Hypothalamus (tissue), 51 donors: Measurements from ENCODE around the gene SYNRG.

Experiments
- DNase-seq, 51 donors: peaks; one replicate each; lab custom pipeline; 2025; lab: John Stamatoyannopoulos, UW

The SYNRG gene

DNA sequence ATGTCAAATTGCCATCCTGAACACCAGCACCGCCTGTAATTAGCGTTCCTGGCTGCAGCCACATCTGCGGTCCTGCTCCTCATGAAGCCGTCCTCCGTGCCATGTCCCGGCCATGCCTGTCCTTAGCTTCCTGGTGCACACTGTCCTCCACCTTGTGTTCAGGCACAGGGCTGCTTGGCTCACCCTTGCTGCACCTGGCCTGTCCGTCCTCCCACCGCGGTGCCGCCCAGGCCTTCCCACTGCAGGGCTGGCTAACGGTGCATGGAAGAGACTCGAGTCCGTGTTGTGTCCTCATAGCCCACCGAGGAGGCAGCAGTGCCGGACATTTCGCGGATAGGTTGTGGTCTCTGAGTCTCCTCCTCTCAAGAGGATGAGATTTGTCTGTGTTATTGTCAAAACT is 99.2 kb downstream of the SYNRG start:
- no peak for DNase-seq

- DNase-seq = peak in 3 of 51 donors; percentile 9 to 23 (median 16)
Observed at GRCh38 chr17:37507111-37507510, 102.1 kb downstream of the SYNRG start.

- DNase-seq = peak in 18 of 51 donors; percentile 3 to 54 (median 24)
Observed at GRCh38 chr17:37506678-37507077, 102.5 kb downstream of the SYNRG start.

DNA sequence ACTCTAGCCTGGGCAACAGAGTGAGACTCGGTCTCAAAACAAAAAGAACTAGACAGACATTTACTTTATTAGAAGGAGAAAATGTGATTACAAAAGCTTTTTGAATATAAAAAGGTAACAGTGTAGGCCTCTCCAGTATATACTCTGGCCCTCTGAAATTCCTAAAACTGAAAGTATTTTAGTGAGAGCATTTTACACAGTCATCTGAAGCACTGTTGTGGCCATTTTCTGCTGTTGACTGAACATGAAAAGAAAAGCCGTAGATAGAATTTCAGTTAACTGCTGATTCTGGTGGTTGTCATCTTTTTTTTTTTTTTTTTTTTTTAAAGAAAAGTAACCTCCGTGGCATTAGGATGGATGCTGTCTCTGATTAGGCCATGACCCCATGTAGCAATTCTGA is 103.9 kb downstream of the SYNRG start:
- no peak for DNase-seq

DNA sequence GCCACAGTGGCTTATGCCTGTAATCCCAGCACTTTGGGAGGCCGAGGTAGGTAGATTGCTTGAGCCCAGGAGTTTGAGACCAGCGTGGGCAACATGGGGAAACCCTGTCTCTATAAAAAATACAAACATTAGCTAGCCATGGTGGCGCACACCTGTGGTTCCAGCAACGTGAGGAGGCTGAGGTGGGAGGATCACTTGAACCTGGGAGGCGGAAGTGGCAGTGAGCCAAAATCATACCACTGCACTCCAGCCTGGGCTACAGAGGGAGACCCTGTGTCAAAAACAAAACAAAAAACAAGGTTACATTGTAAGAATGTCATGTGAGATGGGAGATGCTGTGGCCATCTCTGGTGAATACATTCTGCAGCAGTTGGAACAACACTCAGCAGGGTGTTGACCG is 106.1 kb downstream of the SYNRG start:
- no peak for DNase-seq

DNA sequence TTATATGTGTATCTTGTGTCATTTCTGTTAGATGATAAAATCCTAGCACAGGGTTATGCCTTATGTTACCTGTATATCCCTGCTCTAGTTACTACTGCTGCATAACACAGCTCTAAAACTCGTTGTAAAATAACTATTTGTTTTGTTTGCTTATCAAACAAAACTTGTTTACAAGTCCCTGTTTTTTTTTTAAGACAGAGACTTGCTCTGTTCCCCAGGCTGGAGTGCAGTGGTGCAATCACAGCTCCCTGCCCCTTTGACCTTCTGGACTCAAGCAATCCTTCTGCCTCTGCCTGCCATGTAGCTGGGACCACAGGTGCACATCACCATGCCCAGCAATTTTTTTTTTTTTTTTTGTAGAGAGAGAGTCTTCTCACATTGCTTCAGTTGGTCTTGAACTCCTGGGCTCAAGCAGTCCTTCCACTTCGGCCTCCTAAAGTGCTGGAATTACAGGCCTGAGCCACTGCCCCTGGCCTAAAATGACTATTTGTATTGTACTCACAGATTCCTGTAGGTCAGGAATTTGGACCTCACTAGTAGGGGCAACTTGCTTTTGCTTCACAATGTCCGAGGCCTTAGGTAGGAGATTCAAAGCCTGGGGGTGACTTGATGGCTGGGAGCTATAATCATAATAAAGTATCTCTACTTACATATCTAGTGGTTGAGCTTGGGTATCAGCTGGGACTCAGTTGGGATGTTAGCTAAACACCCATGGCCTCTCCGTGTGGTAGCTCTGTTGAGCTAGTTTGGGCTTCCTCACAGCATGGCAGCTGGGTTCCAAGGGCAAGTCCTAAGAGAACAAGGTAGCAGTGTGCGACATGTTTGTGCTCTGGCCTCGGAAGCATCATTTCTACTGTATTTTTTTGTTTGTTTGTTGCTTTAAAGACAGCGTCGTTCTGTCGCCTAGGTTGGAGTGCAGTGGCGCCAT is 106.9 kb downstream of the SYNRG start:
- DNase-seq = no peak

GRCh38 chr17:37500378-37500777 is 108.8 kb downstream of the SYNRG start:
- DNase-seq = no peak

DNA sequence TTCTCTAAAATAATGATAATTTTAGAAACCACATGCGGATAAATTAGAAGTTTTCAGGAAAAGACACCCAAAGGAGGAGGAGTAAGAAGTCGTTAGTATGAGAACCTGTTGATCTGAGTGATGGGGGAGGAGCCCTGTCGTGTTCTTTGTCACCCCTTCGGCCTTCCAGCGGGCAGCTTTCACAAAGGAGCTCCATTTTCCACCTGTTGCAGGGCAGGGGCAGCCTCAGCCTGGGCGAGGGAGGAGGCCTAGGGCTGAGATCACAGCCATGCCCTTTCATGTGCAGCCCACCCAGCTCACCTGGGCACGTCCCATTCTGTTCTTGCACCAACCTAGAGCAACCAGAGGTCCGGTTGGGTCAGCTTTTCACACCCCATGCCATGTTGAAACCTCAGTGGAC is 114.2 kb downstream of the SYNRG start:
- no peak for DNase-seq

- DNase-seq = no peak
Observed at GRCh38 chr17:37494401-37494831, 114.8 kb downstream of the SYNRG start.

- no peak for DNase-seq
Observed at GRCh38 chr17:37493249-37494027, 115.8 kb downstream of the SYNRG start.

DNA sequence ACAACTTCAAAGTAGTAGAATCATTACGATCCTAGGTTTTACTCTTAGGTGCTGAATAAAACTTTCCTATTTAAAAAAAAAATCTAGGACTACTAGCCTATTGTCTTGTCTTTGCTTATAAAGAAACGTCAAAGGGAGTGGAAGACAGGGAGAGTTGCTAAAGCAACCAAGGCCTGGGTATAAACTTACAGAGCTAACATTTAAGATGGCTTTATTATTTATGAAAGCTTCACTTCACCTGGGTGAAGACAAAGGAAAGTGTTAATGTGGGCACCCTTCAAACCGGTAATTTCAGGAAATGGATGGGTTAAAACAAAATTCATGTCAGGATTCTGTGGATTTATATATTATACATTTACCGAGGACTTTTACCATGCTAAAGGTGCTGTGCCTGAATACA is 117.1 kb downstream of the SYNRG start:
- no peak for DNase-seq

DNA sequence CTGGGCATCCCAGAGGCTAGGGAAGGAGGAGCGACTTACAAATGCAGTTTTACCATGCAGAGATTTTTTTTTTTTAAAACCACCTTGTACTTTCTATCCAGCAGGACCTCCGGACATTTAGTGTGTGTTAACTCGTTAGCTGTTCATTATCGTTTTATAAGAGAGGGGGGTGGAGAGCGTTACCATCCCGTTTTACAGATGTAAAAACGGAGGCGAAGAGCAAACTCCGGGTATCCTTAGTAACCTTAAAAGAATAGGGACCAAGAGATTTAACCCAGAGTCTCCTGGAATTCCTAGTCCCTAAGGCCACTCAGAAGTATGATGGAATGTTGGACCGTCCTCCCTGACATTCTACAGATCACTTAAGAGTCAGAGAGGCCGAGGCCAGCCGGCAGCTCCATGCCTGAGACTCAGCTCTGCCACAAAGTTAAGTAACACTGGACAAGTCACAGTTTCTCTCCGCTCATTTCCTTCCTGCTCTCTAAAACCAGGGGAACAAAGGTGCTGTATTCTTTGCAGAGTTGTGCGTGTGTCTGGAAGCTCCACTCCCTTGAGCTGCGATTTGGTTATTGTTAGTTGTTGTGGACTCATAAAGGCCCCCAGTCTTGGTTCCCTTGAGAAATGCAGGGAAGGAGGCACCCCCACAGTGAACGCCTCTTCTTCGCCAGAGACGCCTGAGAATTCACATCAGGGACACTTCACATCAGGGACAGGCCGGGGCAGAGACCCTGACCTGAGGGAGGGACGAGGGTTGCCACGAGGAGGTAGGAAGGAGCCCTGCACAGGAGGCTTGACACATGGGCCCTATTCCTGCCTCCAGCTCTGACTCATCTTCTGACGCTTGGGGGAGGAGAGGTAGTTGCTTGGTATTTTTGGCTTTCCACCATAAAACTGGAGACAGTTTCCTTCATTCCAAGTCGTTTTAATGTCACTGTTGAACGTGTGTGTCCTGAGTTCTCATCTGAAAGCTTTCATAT is 118.3 kb downstream of the SYNRG start:
- DNase-seq = peak in 10 of 51 donors; percentile 8 to 56 (median 26)

- peak in 34 of 51 donors; percentile 10 to 72 (median 46) for DNase-seq
Observed at GRCh38 chr17:37490022-37490587, 119.1 kb downstream of the SYNRG start.

- peak in 48 of 51 donors; percentile 30 to 88 (median 66) for DNase-seq
Observed at GRCh38 chr17:37489197-37490001, 119.8 kb downstream of the SYNRG start, which contains the start of gene DUSP14. Gene DUSP14, plus strand, starts transcription at chr17:37489891. Its CDS starts 22,382 bp downstream, at chr17:37512273.

GRCh38 chr17:37488607-37489196 is 120.5 kb downstream of the SYNRG start:
- peak in 33 of 51 donors; percentile 9 to 82 (median 41) for DNase-seq

GRCh38 chr17:37488009-37488604 is 121.1 kb downstream of the SYNRG start:
- peak in 2 of 51 donors; percentile 15 to 21 for DNase-seq

DNA sequence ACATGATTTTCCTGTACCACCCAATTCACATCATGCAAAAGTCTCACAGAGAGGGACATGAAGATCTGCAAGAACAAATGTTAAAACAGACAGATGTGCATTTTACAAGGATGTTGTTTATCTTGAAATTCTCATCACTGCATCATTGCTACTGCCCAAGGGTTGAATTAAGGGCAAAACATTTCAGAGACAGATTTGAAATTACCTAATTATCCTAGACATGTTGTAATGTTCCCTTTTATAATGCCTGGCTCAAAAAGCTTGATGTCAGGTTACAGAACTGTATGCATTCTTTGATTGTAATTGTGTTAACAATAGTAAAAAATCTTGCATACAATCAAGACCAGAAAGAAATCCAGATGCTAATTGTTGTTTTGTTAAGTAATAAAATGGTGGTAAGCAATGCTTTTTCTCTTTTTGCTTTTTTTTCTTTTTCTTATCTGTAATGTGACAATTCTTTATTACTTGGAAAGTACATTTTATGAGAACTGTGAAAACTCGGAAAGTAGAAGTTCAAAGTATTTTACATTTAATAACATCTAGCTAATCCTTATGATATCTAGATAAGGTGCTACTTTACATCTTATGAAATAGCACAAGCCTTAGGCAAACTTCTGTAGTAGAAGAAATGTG is 123.2 kb downstream of the SYNRG start:
- DNase-seq = no peak
